H9 (cell line): Measurements from ENCODE around the gene NHLRC3. TPM values are rescaled to one million over a fixed set of nuclear protein-coding genes. Genes with fewer than 3 reads are reported as not detected.
A peak's percentile ranks its signal among the peaks of the same experiment; 100 is the strongest.

ENCODE experiments used
- DNase-seq: peaks from one replicate; pipeline ENCODE4 v3.0.0-alpha.2; 2017
- H2AFZ ChIP-seq: one replicate; pipeline ENCODE4 v1.6.1; 2013; ENCODE audit warnings: mild to moderate bottlenecking, low read length, control low read depth, moderate library complexity
- H2AK5ac ChIP-seq: 2 replicates; pipeline ENCODE4 v1.6.1; 2013; ENCODE audit warnings: low read length, control low read depth, mixed read lengths; ENCODE audit not compliant: insufficient read length
- H2BK120ac ChIP-seq: one replicate; pipeline ENCODE4 v1.6.1; 2013; ENCODE audit warnings: low read depth, mild to moderate bottlenecking, low read length, control low read depth, inconsistent platforms; ENCODE audit not compliant: poor library complexity, severe bottlenecking
- H2BK12ac ChIP-seq: 2 replicates; pipeline ENCODE4 v1.6.1; 2013; ENCODE audit warnings: low read length, control low read depth, mixed read lengths, low read depth; ENCODE audit not compliant: insufficient read length
- H2BK15ac ChIP-seq: 2 replicates; pipeline ENCODE4 v1.6.1; 2013; ENCODE audit warnings: low read depth, low read length, control low read depth
- H2BK20ac ChIP-seq: one replicate; pipeline ENCODE4 v1.6.1; 2013; ENCODE audit warnings: low read depth, mild to moderate bottlenecking, low read length, control low read depth, inconsistent platforms; ENCODE audit not compliant: poor library complexity, severe bottlenecking
- H2BK5ac ChIP-seq: 2 replicates; pipeline ENCODE4 v1.6.1; 2013; ENCODE audit warnings: low read length, control low read depth, mixed read lengths; ENCODE audit not compliant: insufficient read length
- H3K14ac ChIP-seq: 2 replicates; pipeline ENCODE4 v1.6.1; 2013; ENCODE audit warnings: low read length, control low read depth; ENCODE audit not compliant: insufficient read depth
- H3K18ac ChIP-seq: 2 replicates; pipeline ENCODE4 v1.6.1; 2013; ENCODE audit warnings: low read depth, mild to moderate bottlenecking, mixed read lengths, low read length, control low read depth; ENCODE audit not compliant: insufficient read length
- H3K23ac ChIP-seq: 2 replicates; pipeline ENCODE4 v1.6.1; 2013; ENCODE audit warnings: low read length, control low read depth, mixed read lengths, low read depth; ENCODE audit not compliant: insufficient read length
- H3K23me2 ChIP-seq: 2 replicates; pipeline ENCODE4 v1.6.1; 2013; ENCODE audit warnings: low read depth, mild to moderate bottlenecking, mixed read lengths, low read length, control low read depth; ENCODE audit not compliant: insufficient read length, poor library complexity, severe bottlenecking
- H3K27ac ChIP-seq: 2 replicates; pipeline ENCODE4 v1.5.1; 2013; ENCODE audit warnings: low read length, control low read depth, mixed read lengths, low read depth; ENCODE audit not compliant: insufficient read length
- H3K27me3 ChIP-seq: 2 replicates; pipeline ENCODE4 v1.6.1; 2013; ENCODE audit warnings: low read length, control low read depth, inconsistent platforms; ENCODE audit not compliant: insufficient read depth
- H3K4ac ChIP-seq: 2 replicates; pipeline ENCODE4 v1.6.1; 2013; ENCODE audit warnings: low read depth, mild to moderate bottlenecking, control low read depth, inconsistent platforms, low read length, moderate library complexity
- H3K4me1 ChIP-seq: 2 replicates; pipeline ENCODE4 v1.6.1; 2013; ENCODE audit warnings: low read length, control low read depth, inconsistent platforms; ENCODE audit not compliant: insufficient read depth
- H3K4me2 ChIP-seq: 2 replicates; pipeline ENCODE4 v1.6.1; 2013; ENCODE audit warnings: low read length, control low read depth, mixed read lengths; ENCODE audit not compliant: insufficient read length, insufficient read depth
- H3K56ac ChIP-seq: 2 replicates; pipeline ENCODE4 v1.6.1; 2013; ENCODE audit warnings: low read depth, mild to moderate bottlenecking, mixed read lengths, low read length, control low read depth; ENCODE audit not compliant: insufficient read length
- H3K79me1 ChIP-seq: 2 replicates; pipeline ENCODE4 v1.6.1; 2013; ENCODE audit warnings: low read depth, mild to moderate bottlenecking, moderate library complexity, low read length, control low read depth, inconsistent platforms; ENCODE audit not compliant: insufficient read depth, poor library complexity, severe bottlenecking
- H3K79me2 ChIP-seq: 2 replicates; pipeline ENCODE4 v1.6.1; 2013; ENCODE audit warnings: low read length, control low read depth, inconsistent platforms; ENCODE audit not compliant: insufficient read depth
- H3K9ac ChIP-seq: 2 replicates; pipeline ENCODE4 v1.6.1; 2013; ENCODE audit warnings: low read length, control low read depth, mixed read lengths; ENCODE audit not compliant: insufficient read length; ENCODE audit errors: extremely low read depth
- H3K9me3 ChIP-seq: one replicate; pipeline ENCODE4 v1.6.1; 2013; ENCODE audit warnings: low read depth, low read length, inconsistent platforms; ENCODE audit not compliant: control insufficient read depth
- H3T11ph ChIP-seq: one replicate; pipeline ENCODE4 v1.6.1; 2013; ENCODE audit warnings: mild to moderate bottlenecking, low read length, control low read depth, inconsistent platforms
- H4K20me1 ChIP-seq: one replicate; pipeline ENCODE4 v1.6.1; 2013; ENCODE audit not compliant: control insufficient read depth, insufficient read length, insufficient read depth
- H4K5ac ChIP-seq: 2 replicates; pipeline ENCODE4 v1.6.1; 2013; ENCODE audit warnings: low read depth, mild to moderate bottlenecking, mixed read lengths, low read length, control low read depth; ENCODE audit not compliant: insufficient read length
- H4K8ac ChIP-seq: replicated peaks from 2 replicates; pipeline ENCODE4 v1.6.1; 2013; ENCODE audit warnings: low read length, control low read depth, mixed read lengths, low read depth; ENCODE audit not compliant: insufficient read length
- H4K91ac ChIP-seq: 2 replicates; pipeline ENCODE4 v1.6.1; 2013; ENCODE audit warnings: low read depth, mild to moderate bottlenecking, moderate library complexity, mixed read lengths, low read length, control low read depth; ENCODE audit not compliant: insufficient read length
- H3K27ac Mint-ChIP-seq, 3 experiments: 2 replicates in 2 of 3; 3 replicates in 1 of 3; pipeline ENCODE4 v1.8.0; 2020 to 2021; ENCODE audit warnings: mixed read lengths in 3 of 3, mild to moderate bottlenecking in 1 of 3, moderate library complexity in 1 of 3
- H3K27me3 Mint-ChIP-seq: 2 replicates; pipeline ENCODE4 v1.8.0; 2021; ENCODE audit warnings: low read depth, mild to moderate bottlenecking, moderate library complexity, mixed read lengths
- H3K36me3 Mint-ChIP-seq, 3 experiments: 2 replicates in 2 of 3; 3 replicates in 1 of 3; pipeline ENCODE4 v1.8.0; 2020 to 2021; ENCODE audit warnings: low read depth in 3 of 3, mixed read lengths in 3 of 3; ENCODE audit not compliant: insufficient read depth in 1 of 3
- H3K4me1 Mint-ChIP-seq, 2 experiments: 2 replicates each; pipeline ENCODE4 v1.8.0; 2020; ENCODE audit warnings: mixed read lengths in 2 of 2
- H3K4me3 Mint-ChIP-seq, 2 experiments: 2 replicates in 1 of 2; 3 replicates in 1 of 2; pipeline ENCODE4 v1.8.0; 2020 to 2021; ENCODE audit warnings: mild to moderate bottlenecking in 2 of 2, mixed read lengths in 2 of 2, moderate library complexity in 1 of 2
- H3K9me3 Mint-ChIP-seq, 2 experiments: 2 replicates in 1 of 2; 3 replicates in 1 of 2; pipeline ENCODE4 v1.8.0; 2020; ENCODE audit warnings: mild to moderate bottlenecking in 2 of 2, mixed read lengths in 2 of 2, moderate library complexity in 1 of 2
- WGBS: extraction: QIAGEN DNeasy Blood & Tissue Kit; methylation state at CpG from one replicate; pipeline ENCODE4 v1.1.7; 2013; ENCODE audit warnings: missing lambda C conversion rate, low lambda C conversion rate, mixed read lengths; ENCODE audit not compliant: insufficient read length; ENCODE audit errors: extremely low coverage; 5-methylcytosine and 5-hydroxymethylcytosine counted together
- total RNA-seq: library from RNA; stranded (reverse); gene quantifications from 2 replicates; pipeline ENCODE4 v1.2.1, GENCODE V29; 2021
- TF ChIP-seq, protein P1 (sequence below): fragments of 200-600 bp; sonication (generic); conservative IDR thresholded peaks from 3 replicates; pipeline ENCODE4 v1.8.0; 2021; ENCODE audit warnings: antibody characterized with exemption, mild to moderate bottlenecking

The NHLRC3 gene
- total RNA-seq, 1 experiment from 2014 or later, result 17.6 TPM

DNA sequence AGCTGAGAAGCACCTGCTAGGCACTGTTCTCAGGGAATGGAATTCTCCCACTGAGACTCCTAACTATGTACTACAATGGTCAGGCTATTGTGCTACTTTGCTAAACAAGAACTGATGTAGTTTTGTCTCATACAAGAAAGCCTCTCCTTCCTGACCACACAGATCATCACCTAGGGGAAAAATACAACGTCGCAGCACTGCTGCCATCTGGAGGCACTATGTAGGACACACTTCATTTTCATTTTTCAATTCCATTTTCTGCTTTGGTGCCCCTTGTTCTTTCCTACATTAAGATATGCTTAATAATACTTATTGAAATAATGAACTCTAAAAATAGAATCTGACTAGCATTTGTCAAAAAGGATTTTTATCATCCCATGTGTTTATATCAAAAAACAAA lies 21.5 kb upstream of the NHLRC3 start:
- Histone ChIP-seq H3K4ac (no peak overlapping the region), H2BK120ac (no peak overlapping the region), H3K9ac (no peak overlapping the region), H3T11ph (no peak overlapping the region), H3K23ac (no peak overlapping the region), H4K5ac (no peak overlapping the region), H4K20me1 (no peaks in the 10 kb centered on the region), H3K4me1 (no peaks in the 10 kb centered on the region), H2BK15ac (no peak overlapping the region), H3K18ac (no peak overlapping the region), H3K23me2 (no peaks in the 10 kb centered on the region), H3K9me3 (no peaks in the 10 kb centered on the region), H2AFZ (no peak overlapping the region), H3K56ac (no peak overlapping the region), H3K14ac (no peak overlapping the region), H4K8ac (no peak overlapping the region), H3K27ac (no peak overlapping the region), H4K91ac (no peak overlapping the region), H2BK5ac (no peak overlapping the region), H3K27me3 (no peaks in the 10 kb centered on the region), H2AK5ac (no peak overlapping the region), H2BK12ac (no peak overlapping the region), H3K79me1 (peaks cover 4% of the 10 kb centered on the region), H2BK20ac (no peak overlapping the region), H3K79me2 (no peaks in the 10 kb centered on the region), H3K4me2 (no peak overlapping the region)
- no peak for DNase-seq
- Mint-ChIP-seq H3K4me1 (no peaks in the 10 kb centered on the region; a peak in 1 of 4 replicates), H3K27ac (no peak overlapping the region), H3K27me3 (no peaks in the 10 kb centered on the region), H3K9me3 (no peaks in the 10 kb centered on the region), H3K36me3 (peaks cover 39 to 78% (median 72%) of the 10 kb centered on the region in 3 experiments), H3K4me3 (no peak overlapping the region)
- TF ChIP-seq, protein P1, sequence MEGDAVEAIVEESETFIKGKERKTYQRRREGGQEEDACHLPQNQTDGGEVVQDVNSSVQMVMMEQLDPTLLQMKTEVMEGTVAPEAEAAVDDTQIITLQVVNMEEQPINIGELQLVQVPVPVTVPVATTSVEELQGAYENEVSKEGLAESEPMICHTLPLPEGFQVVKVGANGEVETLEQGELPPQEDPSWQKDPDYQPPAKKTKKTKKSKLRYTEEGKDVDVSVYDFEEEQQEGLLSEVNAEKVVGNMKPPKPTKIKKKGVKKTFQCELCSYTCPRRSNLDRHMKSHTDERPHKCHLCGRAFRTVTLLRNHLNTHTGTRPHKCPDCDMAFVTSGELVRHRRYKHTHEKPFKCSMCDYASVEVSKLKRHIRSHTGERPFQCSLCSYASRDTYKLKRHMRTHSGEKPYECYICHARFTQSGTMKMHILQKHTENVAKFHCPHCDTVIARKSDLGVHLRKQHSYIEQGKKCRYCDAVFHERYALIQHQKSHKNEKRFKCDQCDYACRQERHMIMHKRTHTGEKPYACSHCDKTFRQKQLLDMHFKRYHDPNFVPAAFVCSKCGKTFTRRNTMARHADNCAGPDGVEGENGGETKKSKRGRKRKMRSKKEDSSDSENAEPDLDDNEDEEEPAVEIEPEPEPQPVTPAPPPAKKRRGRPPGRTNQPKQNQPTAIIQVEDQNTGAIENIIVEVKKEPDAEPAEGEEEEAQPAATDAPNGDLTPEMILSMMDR, result peak; percentile 70
- no CpG with 5 or more reads among the region's 2 CpGs for WGBS
